Stomach (tissue), 9 donors: ENCODE results near the gene USP7. TPM values are rescaled to one million over a fixed set of nuclear protein-coding genes. Genes with fewer than 3 reads are reported as not detected.
"Not testable (repeated sequence)": the region's sequence is repeated elsewhere in the genome, so short reads cannot be mapped to it uniquely, and the experiment has no call there.

Experiments used
- DNase-seq, 2 donors: peaks; one replicate each; pipeline versions ENCODE4 v3.0.0 to v3.0.0-alpha.2; 2013 to 2019
- H3K27ac ChIP-seq, 5 donors: fragments of 200-600 bp in 4 of 5; sonication (generic) in 4 of 5; one replicate each; pipeline ENCODE4 v1.5.1; 2013 to 2019; ENCODE audit warnings: mild to moderate bottlenecking in 1 of 5, moderate library complexity in 1 of 5
- H3K27me3 ChIP-seq, 3 donors: fragments of 200-600 bp; sonication (generic); one replicate each; pipeline ENCODE4 v1.5.1; 2017 to 2019; ENCODE audit warnings: mixed run types in 1 of 3
- H3K36me3 ChIP-seq, 4 donors: fragments of 200-600 bp; sonication (generic); 1 replicate in 3 of 4; 2 replicates in 1 of 4; pipeline ENCODE4 v1.5.1; 2016 to 2019
- H3K4me1 ChIP-seq, 4 donors: fragments of 200-600 bp; sonication (generic); one replicate each; pipeline ENCODE4 v1.5.1; 2016 to 2019
- H3K4me3 ChIP-seq, 4 donors: fragments of 200-600 bp; sonication (generic) in 3 of 4; one replicate each; pipeline ENCODE4 v1.5.1; 2016 to 2019; ENCODE audit warnings: mild to moderate bottlenecking in 1 of 4
- H3K9me3 ChIP-seq, 4 donors: fragments of 200-600 bp; sonication (generic); one replicate each; pipeline ENCODE4 v1.5.1; 2016 to 2019
- CTCF ChIP-seq, 7 experiments: fragments of 450-650 bp in 4 of 7; fragments of 200-600 bp in 3 of 7; sonication (generic) in 3 of 7; IDR thresholded peaks; one replicate each; pipeline ENCODE4 v1.5.1; 2016 to 2019; ENCODE audit warnings: antibody characterized with exemption in 7 of 7, control low read depth in 2 of 7, mild to moderate bottlenecking in 1 of 7
- EP300 ChIP-seq: sonication (generic); formaldehyde crosslinking; IDR thresholded peaks from one replicate; pipeline ENCODE4 v1.6.1; 2017; ENCODE audit warnings: antibody characterized with exemption
- POLR2A ChIP-seq, 4 donors: fragments of 450-650 bp; IDR thresholded peaks; one replicate each; pipeline ENCODE4 v1.6.1; 2016; ENCODE audit warnings: antibody characterized with exemption in 4 of 4, control low read depth in 2 of 4, mild to moderate bottlenecking in 1 of 4, moderate library complexity in 1 of 4
- POLR2AphosphoS5 ChIP-seq, 3 donors: sonication (generic); formaldehyde crosslinking; IDR thresholded peaks; one replicate each; pipeline ENCODE4 v1.6.1; 2016; ENCODE audit warnings: antibody characterized with exemption in 3 of 3
- WGBS, 5 donors: extraction: QIAGEN DNeasy Blood & Tissue Kit in 3 of 5; methylation state at CpG; one replicate each; pipeline versions ENCODE4 v1.1.5 to v1.1.7; 2013 to 2018; 5-methylcytosine and 5-hydroxymethylcytosine counted together
- intact Hi-C: fragments of 100-400 bp; cut with DNase I; formaldehyde crosslinking; loops from one replicate; pipeline ENCODE4 v1.15.1; 2023; ENCODE audit warnings: low total_unique reads
- polyA plus RNA-seq, 3 donors: library from polyadenylated mRNA; stranded (reverse); fragments of 200-250 nt; gene quantifications; one replicate each; pipeline ENCODE4 v1.2.3, GENCODE V29; 2013
- total RNA-seq, 5 donors: library from RNA; depleted of rRNA; stranded (reverse); fragments of >200 nt; gene quantifications; one replicate each; pipeline versions ENCODE4 v1.1.0 to v1.2.3, GENCODE V29; 2014 to 2016
- donor health status: healthy with polysubstance abuse.
- donor health status: Bipolar disorder and iron deficiency.
- donor health status: healthy.

Gene USP7
- total and polyA plus RNA-seq, 8 donors: 19.3 to 171 (median 58.0) TPM

GRCh38 chr16:8847623-8848022 lies 116.1 kb downstream of the USP7 start:
- H3K27ac ChIP-seq: no peak overlapping the region
- TF ChIP-seq POLR2A (IDR thresholded peaks at IDR 0.05): no peak
- no peak for TF ChIP-seq EP300
- no peak for TF ChIP-seq POLR2AphosphoS5 (IDR thresholded peaks at IDR 0.05)
- no peak for TF ChIP-seq CTCF (IDR thresholded peaks at IDR 0.05)
- no peaks in the 10 kb centered on the region for H3K27me3 ChIP-seq
- peaks cover 5 to 33% (median 18%) of the 10 kb centered on the region in 4 donors for H3K4me1 ChIP-seq
- peaks cover 14 to 68% (median 59%) of the 10 kb centered on the region in 4 donors for H3K36me3 ChIP-seq
- WGBS, 5 donors: 87 to 94% (median 92%) methylated on average over 13 to 15 of the region's 15 CpGs
- intact Hi-C loops: no loop called here
- DNase-seq: no peak
- no peaks in the 10 kb centered on the region for H3K9me3 ChIP-seq
- no peak overlapping the region for H3K4me3 ChIP-seq

- H3K27ac ChIP-seq: no peak overlapping the region
- peaks cover 5 to 33% (median 18%) of the 10 kb centered on the region in 4 donors for H3K4me1 ChIP-seq
- no peak for DNase-seq
- no peaks in the 10 kb centered on the region for H3K27me3 ChIP-seq
- TF ChIP-seq POLR2A (IDR thresholded peaks at IDR 0.05) (no peak), EP300 (no peak), POLR2AphosphoS5 (IDR thresholded peaks at IDR 0.05) (no peak), CTCF (IDR thresholded peaks at IDR 0.05) (no peak)
- 82 to 86% (median 84%) methylated on average over 13 of the region's 13 CpGs for WGBS, 5 donors
- H3K9me3 ChIP-seq: no peaks in the 10 kb centered on the region
- intact Hi-C loops: no loop called here
- no peak overlapping the region for H3K4me3 ChIP-seq
- peaks cover 14 to 63% (median 54%) of the 10 kb centered on the region in 4 donors for H3K36me3 ChIP-seq
Measured at GRCh38 chr16:8847145-8847544, 116.6 kb downstream of the USP7 start.

DNA sequence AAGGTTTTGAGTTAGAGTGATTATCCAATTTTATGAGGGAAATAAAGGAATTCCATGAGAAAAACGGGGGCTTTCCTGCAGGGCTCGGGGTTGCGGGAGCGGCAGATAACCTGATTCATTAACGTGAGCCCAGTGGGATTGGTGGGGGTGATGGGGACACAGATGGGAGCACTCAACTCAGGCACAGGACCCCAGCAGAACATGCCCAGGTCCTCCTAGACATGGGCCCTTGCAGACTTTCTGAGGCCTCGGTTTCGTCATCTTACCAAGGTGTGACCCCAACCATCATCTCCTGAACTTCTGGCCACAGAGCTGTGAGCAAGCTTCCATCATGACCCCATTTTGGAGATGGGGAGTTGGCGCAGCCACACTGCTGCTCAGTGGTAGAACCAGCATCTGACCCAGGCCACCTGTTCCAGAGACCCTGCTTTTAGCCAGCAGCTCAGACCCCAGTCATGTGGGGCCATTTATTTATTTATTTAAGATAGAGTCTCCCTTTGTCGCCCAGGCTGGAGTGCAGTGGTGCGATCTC lies 117.2 kb downstream of the USP7 start:
- Histone ChIP-seq H3K4me3 (no peak overlapping the region), H3K9me3 (no peaks in the 10 kb centered on the region), H3K27me3 (no peaks in the 10 kb centered on the region), H3K36me3 (peaks cover 14 to 56% (median 50%) of the 10 kb centered on the region in 4 donors), H3K27ac (no peak overlapping the region), H3K4me1 (peaks cover 5 to 33% (median 18%) of the 10 kb centered on the region in 4 donors)
- intact Hi-C loops: no loop called here
- TF ChIP-seq EP300 (no peak), POLR2AphosphoS5 (IDR thresholded peaks at IDR 0.05) (no peak), POLR2A (IDR thresholded peaks at IDR 0.05) (no peak), CTCF (IDR thresholded peaks at IDR 0.05) (no peak)
- no peak for DNase-seq
- 82 to 89% (median 87%) methylated on average over 10 of the region's 10 CpGs for WGBS, 5 donors

- H3K27ac ChIP-seq: no peak overlapping the region
- no peak overlapping the region for H3K4me3 ChIP-seq
- no peaks in the 10 kb centered on the region for H3K27me3 ChIP-seq
- no peak for DNase-seq
- H3K9me3 ChIP-seq: no peaks in the 10 kb centered on the region
- intact Hi-C loops: no loop called here
- WGBS, 5 donors: 77 to 87% (median 86%) methylated on average over 7 of the region's 7 CpGs
- H3K4me1 ChIP-seq: peaks cover 5 to 31% (median 18%) of the 10 kb centered on the region in 4 donors
- TF ChIP-seq EP300 (no peak), POLR2AphosphoS5 (IDR thresholded peaks at IDR 0.05) (no peak), CTCF (IDR thresholded peaks at IDR 0.05) (no peak), POLR2A (IDR thresholded peaks at IDR 0.05) (no peak)
- H3K36me3 ChIP-seq: peaks cover 14 to 50% (median 43%) of the 10 kb centered on the region in 4 donors
Measured at GRCh38 chr16:8845699-8846298, 117.9 kb downstream of the USP7 start.

- H3K4me3 ChIP-seq, DNase-seq, H3K27ac ChIP-seq, H3K9me3 ChIP-seq, H3K27me3 ChIP-seq, intact Hi-C loops: not testable (repeated sequence)
- WGBS, 5 donors: 68 to 79% (median 75%) methylated on average over 7 to 12 of the region's 12 CpGs
- Histone ChIP-seq H3K4me1 (peaks cover 0 to 15% (median 4%) of the 10 kb centered on the region in 4 donors), H3K36me3 (peaks cover 0 to 26% (median 18%) of the 10 kb centered on the region in 4 donors)
Measured at GRCh38 chr16:8843296-8843695, 120.4 kb downstream of the USP7 start.
